HG03139 (cell line): ENCODE data around the gene RBMS3.

Experiments
- ATAC-seq: cut with Tn5 transposase; IDR thresholded peaks from one replicate; pipeline ENCODE4 v1.9.1; 2021; ENCODE audit not compliant: unreplicated experiment

Gene RBMS3

GRCh38 chr3:29701326-29701983 is 420.6 kb downstream of the RBMS3 start:
- ATAC-seq: no peak

GRCh38 chr3:29705906-29706844 is 425.3 kb downstream of the RBMS3 start:
- ATAC-seq: no peak

- no peak for ATAC-seq
Measured at GRCh38 chr3:29708884-29709283, 428.0 kb downstream of the RBMS3 start.

GRCh38 chr3:29711255-29711771 is 430.4 kb downstream of the RBMS3 start:
- ATAC-seq: no peak

GRCh38 chr3:29716213-29716612 is 435.3 kb downstream of the RBMS3 start:
- no peak for ATAC-seq

- ATAC-seq: no peak
Measured at GRCh38 chr3:29718661-29719065, 437.8 kb downstream of the RBMS3 start.

GRCh38 chr3:29720665-29721064 is 439.8 kb downstream of the RBMS3 start:
- ATAC-seq: no peak

- no peak for ATAC-seq
Measured at GRCh38 chr3:29721789-29722188, 440.9 kb downstream of the RBMS3 start.

- ATAC-seq: no peak
Measured at GRCh38 chr3:29731050-29731449, 450.2 kb downstream of the RBMS3 start.

GRCh38 chr3:29741231-29741630 is 460.4 kb downstream of the RBMS3 start:
- no peak for ATAC-seq

GRCh38 chr3:29745232-29745870 is 464.5 kb downstream of the RBMS3 start:
- no peak for ATAC-seq

GRCh38 chr3:29746163-29746760 is 465.4 kb downstream of the RBMS3 start:
- no peak for ATAC-seq

- no peak for ATAC-seq
Measured at GRCh38 chr3:29747991-29748390, 467.1 kb downstream of the RBMS3 start.

- no peak for ATAC-seq
Measured at GRCh38 chr3:29751647-29752314, 470.9 kb downstream of the RBMS3 start.

- no peak for ATAC-seq
Measured at GRCh38 chr3:29754346-29754745, 473.5 kb downstream of the RBMS3 start.

- ATAC-seq: no peak
Measured at GRCh38 chr3:29755416-29755815, 474.5 kb downstream of the RBMS3 start.

- ATAC-seq: no peak
Measured at GRCh38 chr3:29757054-29757777, 476.3 kb downstream of the RBMS3 start.

GRCh38 chr3:29758108-29758433 is 477.2 kb downstream of the RBMS3 start:
- ATAC-seq: no peak

GRCh38 chr3:29758434-29759322 is 477.8 kb downstream of the RBMS3 start:
- no peak for ATAC-seq
